PC-9 (cell line): ENCODE data around the gene STK32B. TPM values are rescaled to one million over a fixed set of nuclear protein-coding genes. Genes with fewer than 3 reads are reported as not detected.

Experiments used
- BruUV-seq: library from RNA; stranded (reverse); fragments of 400-500 nt; replicated peaks from 2 replicates; lab custom pipeline; 2021; lab: Mats Ljungman, UMichigan
- CTCF ChIA-PET: fragments of 300-600 bp; sonication (Branson Sonifier 250); formaldehyde crosslinking; loops from one replicate; lab custom pipeline; 2022; ENCODE audit warnings: antibody characterized with exemption; lab: Charles Lee
- POLR2A ChIA-PET: fragments of 300-600 bp; sonication (Branson Sonifier 250); formaldehyde crosslinking; loops from one replicate; lab custom pipeline; 2022; ENCODE audit warnings: antibody characterized with exemption; ENCODE audit not compliant: unreplicated experiment; lab: Charles Lee
- DNase-seq, 2 experiments: peaks; one replicate each; pipeline versions ENCODE4 v3.0.0 to v3.0.0-alpha.2; 2015 to 2022; ENCODE audit warnings: mixed read lengths in 1 of 2
- H2AFZ ChIP-seq: fragments of 200-600 bp; sonication (generic); 2 replicates; pipeline ENCODE4 v1.8.1; 2017; ENCODE audit warnings: antibody characterized with exemption
- H3F3A ChIP-seq: fragments of 200-600 bp; sonication (generic); 2 replicates; pipeline ENCODE4 v1.8.1; 2017; ENCODE audit warnings: antibody characterized with exemption, mild to moderate bottlenecking, low read depth; ENCODE audit not compliant: insufficient read depth
- H3K27ac ChIP-seq: fragments of 200-600 bp; sonication (generic); 2 replicates; pipeline ENCODE4 v1.6.1; 2016; ENCODE audit warnings: mixed run types
- H3K27me3 ChIP-seq: fragments of 200-600 bp; sonication (generic); 2 replicates; pipeline ENCODE4 v1.6.1; 2016; ENCODE audit warnings: low read depth, mixed run types; ENCODE audit not compliant: insufficient read depth
- H3K36me3 ChIP-seq: fragments of 200-600 bp; sonication (generic); 2 replicates; pipeline ENCODE4 v1.6.1; 2016; ENCODE audit warnings: low read depth, mixed run types
- H3K4me1 ChIP-seq: fragments of 200-600 bp; sonication (generic); replicated peaks from 2 replicates; pipeline ENCODE4 v1.6.1; 2016; ENCODE audit warnings: mixed run types; ENCODE audit not compliant: insufficient read depth
- H3K4me2 ChIP-seq: fragments of 200-600 bp; sonication (generic); 2 replicates; pipeline ENCODE4 v1.6.1; 2017; ENCODE audit warnings: mixed run types
- H3K4me3 ChIP-seq: fragments of 200-600 bp; sonication (generic); 2 replicates; pipeline ENCODE4 v1.6.1; 2016; ENCODE audit warnings: mixed run types
- H3K79me2 ChIP-seq: fragments of 200-600 bp; sonication (generic); 2 replicates; pipeline ENCODE4 v1.6.1; 2017; ENCODE audit warnings: low read depth, mixed run types
- H3K9me2 ChIP-seq: fragments of 200-600 bp; sonication (generic); 2 replicates; pipeline ENCODE4 v1.8.1; 2017; ENCODE audit warnings: mild to moderate bottlenecking; ENCODE audit not compliant: insufficient read depth
- H3K9me3 ChIP-seq: fragments of 200-600 bp; sonication (generic); 2 replicates; pipeline ENCODE4 v1.8.1; 2016; ENCODE audit warnings: low read depth; ENCODE audit not compliant: insufficient read depth
- H4K20me1 ChIP-seq: fragments of 200-600 bp; sonication (generic); 2 replicates; pipeline ENCODE4 v1.8.1; 2017; ENCODE audit not compliant: insufficient read depth
- EZH2 ChIP-seq: fragments of 200-600 bp; sonication (generic); IDR thresholded peaks from 2 replicates; pipeline ENCODE4 v1.8.0; 2017; ENCODE audit warnings: antibody characterized with exemption, low read depth
- intact Hi-C: fragments of 100-400 bp; cut with micrococcal nuclease; formaldehyde crosslinking; loops from one replicate; pipeline ENCODE4 v1.10.0; 2022; ENCODE audit not compliant: unreplicated experiment
- total RNA-seq: library from RNA; stranded (reverse); gene quantifications from 2 replicates; pipeline ENCODE4 v1.2.3, GENCODE V29; 2021
- TF ChIP-seq, protein P1 (sequence below): fragments of 200-600 bp; sonication (generic); conservative IDR thresholded peaks from 2 replicates; pipeline ENCODE4 v1.6.1; 2017; ENCODE audit warnings: mixed run types, antibody characterized with exemption, mild to moderate bottlenecking, moderate library complexity

The STK32B gene
- total RNA-seq, 1 experiment from 2014 or later, result not detected

DNA sequence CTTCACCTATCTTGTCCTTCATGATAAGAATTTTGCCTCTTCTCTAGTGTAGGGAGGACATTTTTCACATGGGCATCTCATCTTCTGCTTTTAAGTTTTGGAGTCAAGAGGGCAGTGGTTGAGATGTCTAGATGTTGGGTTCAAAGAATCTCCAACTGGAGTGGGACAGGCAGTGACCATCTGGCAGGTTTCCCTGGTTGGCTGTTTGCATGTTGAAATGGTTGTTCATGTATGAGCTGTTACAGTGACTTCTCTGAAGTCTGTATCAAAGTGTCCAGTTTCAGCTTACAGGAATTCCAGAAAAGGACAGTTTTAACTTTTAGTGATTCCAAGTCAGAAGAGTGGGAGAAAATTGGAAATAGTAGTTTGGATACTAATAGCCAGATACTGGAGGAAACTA is 464.4 kb downstream of the STK32B start:
- no peaks in the 10 kb centered on the region for H3F3A ChIP-seq
- ChIA-PET CTCF (no interaction called here), POLR2A (no interaction called here)
- H3K27ac ChIP-seq, result no peak overlapping the region
- no peaks in the 10 kb centered on the region for H3K4me1 ChIP-seq
- H3K36me3 ChIP-seq, result no peaks in the 10 kb centered on the region
- no peaks in the 10 kb centered on the region for H3K9me2 ChIP-seq
- no TSS peak for BruUV-seq
- no peak overlapping the region for H2AFZ ChIP-seq
- H3K9me3 ChIP-seq, result no peaks in the 10 kb centered on the region
- intact Hi-C loops, result no loop called here
- H4K20me1 ChIP-seq, result no peaks in the 10 kb centered on the region
- DNase-seq, result no peak
- TF ChIP-seq, protein P1, sequence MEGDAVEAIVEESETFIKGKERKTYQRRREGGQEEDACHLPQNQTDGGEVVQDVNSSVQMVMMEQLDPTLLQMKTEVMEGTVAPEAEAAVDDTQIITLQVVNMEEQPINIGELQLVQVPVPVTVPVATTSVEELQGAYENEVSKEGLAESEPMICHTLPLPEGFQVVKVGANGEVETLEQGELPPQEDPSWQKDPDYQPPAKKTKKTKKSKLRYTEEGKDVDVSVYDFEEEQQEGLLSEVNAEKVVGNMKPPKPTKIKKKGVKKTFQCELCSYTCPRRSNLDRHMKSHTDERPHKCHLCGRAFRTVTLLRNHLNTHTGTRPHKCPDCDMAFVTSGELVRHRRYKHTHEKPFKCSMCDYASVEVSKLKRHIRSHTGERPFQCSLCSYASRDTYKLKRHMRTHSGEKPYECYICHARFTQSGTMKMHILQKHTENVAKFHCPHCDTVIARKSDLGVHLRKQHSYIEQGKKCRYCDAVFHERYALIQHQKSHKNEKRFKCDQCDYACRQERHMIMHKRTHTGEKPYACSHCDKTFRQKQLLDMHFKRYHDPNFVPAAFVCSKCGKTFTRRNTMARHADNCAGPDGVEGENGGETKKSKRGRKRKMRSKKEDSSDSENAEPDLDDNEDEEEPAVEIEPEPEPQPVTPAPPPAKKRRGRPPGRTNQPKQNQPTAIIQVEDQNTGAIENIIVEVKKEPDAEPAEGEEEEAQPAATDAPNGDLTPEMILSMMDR, result no peak
- TF ChIP-seq EZH2, result no peak
- H3K4me2 ChIP-seq, result no peak overlapping the region
- H3K4me3 ChIP-seq, result no peak overlapping the region
- no peaks in the 10 kb centered on the region for H3K27me3 ChIP-seq
- H3K79me2 ChIP-seq, result no peaks in the 10 kb centered on the region

DNA sequence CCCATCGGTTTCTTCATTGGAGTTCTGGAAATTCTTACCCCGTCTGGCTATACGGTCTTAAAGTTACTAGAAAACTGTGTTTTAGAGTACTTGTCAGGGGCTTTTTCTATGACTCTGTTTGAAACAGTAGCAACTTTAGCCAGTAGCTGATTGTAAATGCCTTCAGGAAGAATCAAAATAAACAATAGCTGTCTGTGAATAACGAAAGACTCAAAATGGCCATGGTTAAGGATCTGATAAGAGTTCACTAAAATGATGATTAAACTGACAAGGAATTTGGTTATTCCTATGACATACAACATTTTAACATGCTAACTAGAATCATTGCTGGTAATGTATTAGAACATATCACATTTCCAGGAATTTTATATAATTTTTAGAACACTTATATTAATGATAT is 466.1 kb downstream of the STK32B start:
- DNase-seq, result no peak
- Histone ChIP-seq H3K4me2 (no peak overlapping the region), H3K79me2 (no peaks in the 10 kb centered on the region), H3K36me3 (no peaks in the 10 kb centered on the region), H3K4me1 (no peaks in the 10 kb centered on the region), H3F3A (no peaks in the 10 kb centered on the region), H4K20me1 (no peaks in the 10 kb centered on the region), H3K9me2 (no peaks in the 10 kb centered on the region), H3K4me3 (no peak overlapping the region), H3K9me3 (no peaks in the 10 kb centered on the region), H2AFZ (no peak overlapping the region), H3K27ac (no peak overlapping the region), H3K27me3 (no peaks in the 10 kb centered on the region)
- no TSS peak for BruUV-seq
- CTCF ChIA-PET, result no interaction called here
- POLR2A ChIA-PET, result no interaction called here
- no peak for TF ChIP-seq EZH2
- TF ChIP-seq, protein P1, result no peak
- intact Hi-C loops, result no loop called here

DNA sequence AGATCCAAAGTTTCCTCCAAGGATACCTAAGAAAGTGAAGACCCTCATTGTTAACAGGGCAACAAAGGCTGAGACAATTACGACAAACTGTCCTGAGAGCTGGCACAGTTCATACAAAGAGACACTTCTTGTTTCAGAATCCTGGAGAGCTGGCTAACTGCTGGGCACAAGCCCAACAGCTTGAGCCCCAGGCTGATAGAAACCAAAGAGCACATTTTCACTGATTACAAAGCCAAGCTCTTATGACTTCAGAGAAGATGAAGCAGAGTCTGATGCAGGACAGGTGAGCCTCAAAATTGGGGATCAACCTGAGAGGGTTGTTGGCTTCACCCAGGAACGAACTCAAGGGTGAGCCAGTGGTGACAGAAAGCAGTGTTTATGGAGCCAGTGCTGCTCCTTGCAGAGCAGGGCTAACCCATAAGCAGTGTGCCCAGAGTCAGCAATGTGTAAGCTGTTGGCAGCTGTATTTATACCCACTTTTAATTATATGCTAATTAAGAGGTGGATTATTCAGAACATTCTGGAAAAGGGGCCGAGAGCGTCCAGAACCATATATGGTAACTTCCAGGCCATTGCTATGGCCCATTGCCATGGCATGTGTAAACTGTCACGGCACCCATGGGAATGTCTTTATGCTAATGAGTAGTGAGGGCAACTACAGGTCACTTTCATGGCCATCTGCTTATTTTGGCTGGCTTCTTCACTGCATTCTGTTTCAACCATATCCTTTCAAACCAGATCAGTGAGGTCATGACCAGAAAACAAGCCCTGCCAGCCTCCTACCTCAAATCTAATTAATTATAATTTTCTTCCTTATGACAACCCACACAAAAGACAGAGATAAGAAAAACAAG is 473.4 kb downstream of the STK32B start:
- POLR2A ChIA-PET, result no interaction called here
- Histone ChIP-seq H3K27ac (no peak overlapping the region), H2AFZ (no peak overlapping the region), H3K36me3 (no peaks in the 10 kb centered on the region), H3K4me3 (no peak overlapping the region), H3K9me3 (no peaks in the 10 kb centered on the region), H3F3A (no peaks in the 10 kb centered on the region), H3K79me2 (no peaks in the 10 kb centered on the region), H4K20me1 (no peaks in the 10 kb centered on the region), H3K4me1 (no peaks in the 10 kb centered on the region), H3K27me3 (no peaks in the 10 kb centered on the region), H3K9me2 (no peaks in the 10 kb centered on the region), H3K4me2 (no peak overlapping the region)
- TF ChIP-seq EZH2, result no peak
- TF ChIP-seq, protein P1, result no peak
- BruUV-seq, result no TSS peak
- DNase-seq, result no peak
- intact Hi-C loops, result no loop called here
- CTCF ChIA-PET, result no interaction called here
